ENCODE results near the gene PCGF1. TPM values are rescaled to one million over a fixed set of nuclear protein-coding genes. Genes with fewer than 3 reads are reported as not detected.

PCGF1 gene
- total and polyA plus RNA-seq, 2 of the 8 experiments (the other 6 are each of a cell fraction or from before 2014, with no cell fraction given): 10.0 to 23.7 TPM

- no peak overlapping the region for H3K23ac ChIP-seq (ENCODE audit: insufficient read length)
- H3K27ac ChIP-seq (ENCODE audit: low read depth, low read length): no peak overlapping the region
- no peak overlapping the region for H2BK120ac ChIP-seq (replicated peaks; ENCODE audit: low read depth, low read length)
- H2BK5ac ChIP-seq (ENCODE audit: low read depth, low read length): no peak overlapping the region
- H3K14ac ChIP-seq (ENCODE audit: insufficient read length): no peak overlapping the region
- FAIRE-seq (no peak), DNase-seq (ENCODE audit: low read depth in 1 of 2, low spot score in 2 of 2) (no peak)
- no peaks in the 10 kb centered on the region for H3K79me1 ChIP-seq (ENCODE audit: low read depth, low read length)
- H2AK5ac ChIP-seq (ENCODE audit: low read depth, low read length): no peak overlapping the region
- H3K9me3 ChIP-seq (ENCODE audit: insufficient read depth in 2 of 2, low read depth in 1 of 2, low read length in 1 of 2): peaks cover 0 to 7% of the 10 kb centered on the region in 2 experiments; a peak in 2 of 4 replicates
- WGBS, 2 experiments (ENCODE audit: extremely low coverage in 1 of 2, insufficient coverage in 1 of 2, insufficient read length in 1 of 2, insufficient replicate concordance in 2 of 2, low coverage in 1 of 2, low lambda C conversion rate in 2 of 2, missing lambda C conversion rate in 1 of 2): 65% methylated on average over 11 of the region's 11 CpGs; no CpG with 5 or more reads in 1 of the 2 experiments
- H3K56ac ChIP-seq (replicated peaks; ENCODE audit: insufficient read length, low read depth, low read length): no peak overlapping the region
- H4K20me1 ChIP-seq (replicated peaks in 1 of 2; ENCODE audit: control insufficient read depth in 1 of 2, insufficient read depth in 2 of 2, low read length in 2 of 2): peaks cover 2% of the 10 kb centered on the region in 2 experiments
- peaks cover 2 to 29% (median 16%) of the 10 kb centered on the region in 4 experiments for H3K4me1 ChIP-seq (replicated peaks in 1 of 4; ENCODE audit: control insufficient read depth in 3 of 4, insufficient read depth in 4 of 4, low read length in 3 of 4)
- no peak overlapping the region for H2BK20ac ChIP-seq (ENCODE audit: low read length)
- H3K79me2 ChIP-seq (ENCODE audit: control insufficient read depth in 1 of 2, insufficient read depth in 2 of 2, low read length in 2 of 2): peaks cover 0 to 3% of the 10 kb centered on the region in 2 experiments; a peak in 1 of 4 replicates
- no peak overlapping the region for H3K9ac ChIP-seq (replicated peaks in 1 of 4; ENCODE audit: extremely low read depth in 1 of 4, low read depth in 3 of 4, low read length in 3 of 4)
- H3K23me2 ChIP-seq (ENCODE audit: low read depth, low read length): peaks cover 21% of the 10 kb centered on the region
- H4K91ac ChIP-seq (replicated peaks; ENCODE audit: insufficient read length, low read length): no peak overlapping the region
- H4K8ac ChIP-seq (ENCODE audit: extremely low read depth, insufficient read depth, low read length): no peak overlapping the region
- H3K27me3 ChIP-seq (replicated peaks in 1 of 4; ENCODE audit: control insufficient read depth in 3 of 4, extremely low read depth in 1 of 4, insufficient read depth in 3 of 4, low read length in 3 of 4): peaks cover 64 to 83% (median 78%) of the 10 kb centered on the region in 4 experiments
- no peak overlapping the region for H4K5ac ChIP-seq (ENCODE audit: insufficient read length, low read depth, low read length)
- H3K4ac ChIP-seq (replicated peaks; ENCODE audit: insufficient read length, low read depth, low read length): no peak overlapping the region
- ChIA-PET POLR2A (ENCODE audit: partially characterized antibody) (interaction anchor here (2.6 to 6.7 kb wide), 2 partner anchors 11 to 13 kb away, joined by 13 to 63 read pairs; partner anchors contain the start of gene LBX2), CTCF (ENCODE audit: partially characterized antibody) (interaction anchor here (1.4 to 4.2 kb wide), 4 partner anchors 7 to 76 kb away, joined by 8 to 20 read pairs (median 9); partner anchors contain the start of genes CCDC142 and TTC31)
- TF ChIP-seq NRF1 (IDR thresholded peaks at IDR 0.05; ENCODE audit: low read depth, low read length) (no peak), RNF2 (IDR thresholded peaks at IDR 0.05; ENCODE audit: borderline replicate concordance, low read depth, low read length, missing control alignments, poor library complexity, severe bottlenecking) (peak; percentile 37), EZH2 (IDR thresholded peaks at IDR 0.05; ENCODE audit: low read depth, low read length, severe bottlenecking) (peak; percentile 37)
- no peak overlapping the region for H3K18ac ChIP-seq (ENCODE audit: extremely low read depth, low read length)
- H2BK12ac ChIP-seq (ENCODE audit: low read depth, low read length): 0 out of 2 replicates have a peak overlapping the region, but pooled peaks have one; percentile 12
- no peak overlapping the region for H3K4me2 ChIP-seq (ENCODE audit: insufficient read depth in 1 of 2, low read depth in 2 of 2, low read length in 2 of 2)
- H3K4me3 ChIP-seq (ENCODE audit: extremely low read depth in 1 of 4, insufficient read depth in 2 of 4, low read depth in 3 of 4, low read length in 4 of 4): no peak overlapping the region
- H2AFZ ChIP-seq (ENCODE audit: low read length): no peak overlapping the region
- no peak overlapping the region for H2BK15ac ChIP-seq (ENCODE audit: low read length)
- H3K36me3 ChIP-seq (ENCODE audit: control insufficient read depth in 2 of 4, insufficient read depth in 4 of 4, low read length in 3 of 4): peaks cover 0 to 15% (median 0%) of the 10 kb centered on the region in 4 experiments; a peak in 1 of 8 replicates
Measured at GRCh38 chr2:74511104-74511989, 3.9 kb upstream of the PCGF1 start.
